A673 (cell line): ENCODE results near the gene DNAJC6. TPM values are rescaled to one million over a fixed set of nuclear protein-coding genes. Genes with fewer than 3 reads are reported as not detected.

Experiments
- BruUV-seq: library from RNA; stranded (reverse); fragments of 400-500 nt; replicated peaks from 2 replicates; lab custom pipeline; 2021; lab: Mats Ljungman, UMichigan
- CTCF ChIA-PET: fragments of 300-600 bp; sonication (Branson Sonifier 250); formaldehyde crosslinking; loops from one replicate; lab custom pipeline; 2022; ENCODE audit warnings: antibody characterized with exemption; lab: Charles Lee
- POLR2A ChIA-PET: fragments of 300-600 bp; sonication (Branson Sonifier 250); formaldehyde crosslinking; loops from one replicate; lab custom pipeline; 2022; ENCODE audit warnings: antibody characterized with exemption; ENCODE audit not compliant: low non-redundant PET; lab: Charles Lee
- DNase-seq: peaks from one replicate; pipeline ENCODE4 v3.0.0-alpha.2; 2015; ENCODE audit warnings: low spot score
- H3K27ac ChIP-seq: fragments of 200-600 bp; sonication (generic); 2 replicates; pipeline ENCODE4 v1.5.1; 2016; ENCODE audit warnings: mixed run types, low read depth, mild to moderate bottlenecking, mixed read lengths, antibody characterized with exemption, low read length; ENCODE audit not compliant: poor library complexity, severe bottlenecking
- H3K27me3 ChIP-seq: fragments of 200-600 bp; sonication (generic); replicated peaks from 2 replicates; pipeline ENCODE4 v1.6.1; 2017; ENCODE audit warnings: mixed run types, low read depth, mild to moderate bottlenecking, mixed read lengths, antibody characterized with exemption, low read length; ENCODE audit not compliant: insufficient read depth, poor library complexity
- H3K36me3 ChIP-seq: fragments of 200-600 bp; sonication (generic); 2 replicates; pipeline ENCODE4 v1.6.1; 2016; ENCODE audit warnings: mixed run types, mild to moderate bottlenecking, mixed read lengths, antibody characterized with exemption, low read length; ENCODE audit not compliant: insufficient read depth, poor library complexity, severe bottlenecking
- H3K4me1 ChIP-seq: fragments of 200-600 bp; sonication (generic); 2 replicates; pipeline ENCODE4 v1.6.1; 2017; ENCODE audit warnings: mixed run types, mild to moderate bottlenecking, mixed read lengths, antibody characterized with exemption, low read length; ENCODE audit not compliant: insufficient read depth, poor library complexity, severe bottlenecking
- H3K4me3 ChIP-seq: fragments of 200-600 bp; sonication (generic); 2 replicates; pipeline ENCODE4 v1.5.1; 2016; ENCODE audit warnings: low read depth, mixed run types, mild to moderate bottlenecking, mixed read lengths, low read length; ENCODE audit not compliant: poor library complexity, severe bottlenecking
- H3K9me3 ChIP-seq: fragments of 200-600 bp; sonication (generic); 2 replicates; pipeline ENCODE4 v1.6.1; 2016; ENCODE audit warnings: mixed run types, low read depth, mild to moderate bottlenecking, mixed read lengths, antibody characterized with exemption, low read length; ENCODE audit not compliant: poor library complexity, severe bottlenecking
- CTCF ChIP-seq: fragments of 300-800, 200-600 bp; sonication (generic); conservative IDR thresholded peaks from 2 replicates; pipeline ENCODE4 v1.5.1; 2017; ENCODE audit warnings: low read depth, mild to moderate bottlenecking, antibody characterized with exemption, low read length, moderate library complexity, mixed read lengths
- EZH2 ChIP-seq: fragments of 200-600 bp; sonication (generic); IDR thresholded peaks from 2 replicates; pipeline ENCODE4 v1.6.1; 2017; ENCODE audit warnings: borderline replicate concordance, low read depth, mild to moderate bottlenecking, mixed read lengths, antibody characterized with exemption, low read length; ENCODE audit not compliant: poor library complexity, severe bottlenecking
- intact Hi-C: fragments of 100-400 bp; cut with micrococcal nuclease; formaldehyde crosslinking; loops from one replicate; pipeline ENCODE4 v1.10.0; 2022; ENCODE audit not compliant: unreplicated experiment
- total RNA-seq: library from RNA; stranded (reverse); gene quantifications from 2 replicates; pipeline ENCODE4 v1.2.3, GENCODE V29; 2021

Gene DNAJC6
- total RNA-seq, 1 experiment from 2014 or later = 1.1 TPM

GRCh38 chr1:65330021-65330420 is 20.7 kb downstream of the DNAJC6 start:
- intact Hi-C loops = no loop called here
- TF ChIP-seq EZH2 (no peak), CTCF (no peak)
- no peak for DNase-seq

GRCh38 chr1:65330822-65331221 is 21.5 kb downstream of the DNAJC6 start:
- Histone ChIP-seq H3K4me3 (no peak overlapping the region), H3K4me1 (no peaks in the 10 kb centered on the region), H3K9me3 (no peaks in the 10 kb centered on the region), H3K27me3 (peaks cover 27% of the 10 kb centered on the region), H3K36me3 (no peaks in the 10 kb centered on the region), H3K27ac (no peak overlapping the region)
- TF ChIP-seq EZH2 = no peak
- TF ChIP-seq CTCF = no peak
- ChIA-PET POLR2A (no interaction called here), CTCF (no interaction called here)
- DNase-seq = no peak
- intact Hi-C loops = no loop called here
- BruUV-seq = no TSS peak

More at GRCh38 chr1:65330021-65330420, 20.7 kb downstream of the DNAJC6 start:
- H3K9me3 ChIP-seq = no peaks in the 10 kb centered on the region
- peaks cover 27% of the 10 kb centered on the region for H3K27me3 ChIP-seq
- no peak overlapping the region for H3K4me3 ChIP-seq
- CTCF ChIA-PET = no interaction called here
- no peaks in the 10 kb centered on the region for H3K4me1 ChIP-seq
- BruUV-seq = no TSS peak
- H3K27ac ChIP-seq = no peak overlapping the region
- POLR2A ChIA-PET = no interaction called here
- H3K36me3 ChIP-seq = no peaks in the 10 kb centered on the region

GRCh38 chr1:65332821-65333220 is 23.5 kb downstream of the DNAJC6 start:
- DNase-seq = no peak
- ChIA-PET CTCF (no interaction called here), POLR2A (no interaction called here)
- intact Hi-C loops = no loop called here
- H3K4me3 ChIP-seq = no peak overlapping the region
- TF ChIP-seq CTCF (no peak), EZH2 (no peak)
- no peak overlapping the region for H3K27ac ChIP-seq
- H3K9me3 ChIP-seq = no peaks in the 10 kb centered on the region
- no peaks in the 10 kb centered on the region for H3K4me1 ChIP-seq
- H3K27me3 ChIP-seq = peaks cover 23% of the 10 kb centered on the region
- no peaks in the 10 kb centered on the region for H3K36me3 ChIP-seq
- no TSS peak for BruUV-seq
